Mesothelial cell of epicardium (in vitro differentiated cells): ENCODE results near the gene KRTAP10-11. TPM values are rescaled to one million over a fixed set of nuclear protein-coding genes. Genes with fewer than 3 reads are reported as not detected.
"Not testable (repeated sequence)": the region's sequence is repeated elsewhere in the genome, so short reads cannot be mapped to it uniquely, and the experiment has no call there.

ENCODE experiments used
- DNase-seq, 2 experiments: peaks; one replicate each; pipeline ENCODE4 v3.0.0; 2021; ENCODE audit warnings: low spot score in 2 of 2; ENCODE audit not compliant: unreplicated experiment in 2 of 2
- H3K27ac Mint-ChIP-seq: 2 replicates; pipeline ENCODE4 v1.8.0; 2021; ENCODE audit warnings: mixed read lengths
- H3K27me3 Mint-ChIP-seq: 2 replicates; pipeline ENCODE4 v1.8.0; 2021; ENCODE audit warnings: low read depth, mixed read lengths
- H3K36me3 Mint-ChIP-seq: 2 replicates; pipeline ENCODE4 v1.8.0; 2021; ENCODE audit warnings: mixed read lengths
- H3K4me1 Mint-ChIP-seq: 2 replicates; pipeline ENCODE4 v1.8.0; 2021; ENCODE audit warnings: mixed read lengths
- H3K4me3 Mint-ChIP-seq: 2 replicates; pipeline ENCODE4 v1.8.0; 2021; ENCODE audit warnings: mild to moderate bottlenecking, moderate library complexity, mixed read lengths
- H3K9me3 Mint-ChIP-seq: 2 replicates; pipeline ENCODE4 v1.8.0; 2021; ENCODE audit warnings: mixed read lengths
- total RNA-seq: library from RNA; stranded (reverse); gene quantifications from 3 replicates; pipeline ENCODE4 v1.2.1, GENCODE V29; 2021
- TF ChIP-seq, protein P1 (sequence below): fragments of 200-600 bp; sonication (generic); IDR thresholded peaks from one replicate; pipeline ENCODE4 v1.5.0; 2021; ENCODE audit warnings: antibody characterized with exemption; ENCODE audit not compliant: unreplicated experiment

KRTAP10-11 gene
- total RNA-seq, 1 donor from 2014 or later: not detected

DNA sequence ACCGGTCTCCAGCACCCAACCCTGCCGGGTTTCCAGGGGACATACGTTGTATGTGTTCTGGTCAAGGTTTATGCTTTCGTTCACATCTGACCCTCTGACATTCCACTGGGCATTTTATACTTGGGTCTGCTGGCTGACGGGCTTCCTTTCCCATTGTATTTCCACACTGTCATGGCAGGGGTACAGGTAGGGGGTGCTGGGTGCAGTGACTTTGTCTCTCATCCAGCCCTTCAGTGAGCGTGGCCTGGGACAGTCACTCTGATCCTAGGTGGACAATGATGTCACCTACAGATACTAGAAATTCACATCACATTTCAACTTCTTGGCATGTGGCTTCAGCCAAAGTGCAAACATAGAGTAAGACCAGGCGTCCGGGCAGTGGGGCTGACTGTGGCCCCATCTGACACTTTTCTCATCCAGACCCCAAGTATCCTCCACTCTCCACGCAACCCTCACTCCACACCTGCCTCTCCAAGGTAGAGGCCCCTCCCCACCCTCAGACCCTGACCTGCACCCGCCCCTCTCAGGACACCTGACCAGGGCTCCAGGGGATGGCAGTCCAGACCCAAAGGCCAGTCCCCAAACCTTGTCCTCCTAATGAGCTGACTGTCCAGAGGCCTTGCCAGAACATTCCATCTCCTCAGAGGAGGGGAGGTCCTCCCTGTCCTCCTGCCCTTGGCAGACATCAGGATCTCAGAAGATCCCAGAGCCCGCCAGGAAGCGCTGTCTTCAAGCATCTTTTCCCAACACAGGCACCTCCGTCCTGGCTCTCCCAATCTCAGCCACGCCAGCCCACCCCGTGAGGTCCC, 9.8 kb upstream of the KRTAP10-11 start:
- no peaks in the 10 kb centered on the region for H3K27me3 Mint-ChIP-seq
- H3K27ac Mint-ChIP-seq: no peak overlapping the region
- H3K4me1 Mint-ChIP-seq: no peaks in the 10 kb centered on the region
- peaks cover 32% of the 10 kb centered on the region for H3K9me3 Mint-ChIP-seq
- H3K36me3 Mint-ChIP-seq: no peaks in the 10 kb centered on the region
- H3K4me3 Mint-ChIP-seq: no peak overlapping the region
- TF ChIP-seq, protein P1, sequence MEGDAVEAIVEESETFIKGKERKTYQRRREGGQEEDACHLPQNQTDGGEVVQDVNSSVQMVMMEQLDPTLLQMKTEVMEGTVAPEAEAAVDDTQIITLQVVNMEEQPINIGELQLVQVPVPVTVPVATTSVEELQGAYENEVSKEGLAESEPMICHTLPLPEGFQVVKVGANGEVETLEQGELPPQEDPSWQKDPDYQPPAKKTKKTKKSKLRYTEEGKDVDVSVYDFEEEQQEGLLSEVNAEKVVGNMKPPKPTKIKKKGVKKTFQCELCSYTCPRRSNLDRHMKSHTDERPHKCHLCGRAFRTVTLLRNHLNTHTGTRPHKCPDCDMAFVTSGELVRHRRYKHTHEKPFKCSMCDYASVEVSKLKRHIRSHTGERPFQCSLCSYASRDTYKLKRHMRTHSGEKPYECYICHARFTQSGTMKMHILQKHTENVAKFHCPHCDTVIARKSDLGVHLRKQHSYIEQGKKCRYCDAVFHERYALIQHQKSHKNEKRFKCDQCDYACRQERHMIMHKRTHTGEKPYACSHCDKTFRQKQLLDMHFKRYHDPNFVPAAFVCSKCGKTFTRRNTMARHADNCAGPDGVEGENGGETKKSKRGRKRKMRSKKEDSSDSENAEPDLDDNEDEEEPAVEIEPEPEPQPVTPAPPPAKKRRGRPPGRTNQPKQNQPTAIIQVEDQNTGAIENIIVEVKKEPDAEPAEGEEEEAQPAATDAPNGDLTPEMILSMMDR: no peak
- peak in 1 of 2 experiments; percentile 33 for DNase-seq

DNA sequence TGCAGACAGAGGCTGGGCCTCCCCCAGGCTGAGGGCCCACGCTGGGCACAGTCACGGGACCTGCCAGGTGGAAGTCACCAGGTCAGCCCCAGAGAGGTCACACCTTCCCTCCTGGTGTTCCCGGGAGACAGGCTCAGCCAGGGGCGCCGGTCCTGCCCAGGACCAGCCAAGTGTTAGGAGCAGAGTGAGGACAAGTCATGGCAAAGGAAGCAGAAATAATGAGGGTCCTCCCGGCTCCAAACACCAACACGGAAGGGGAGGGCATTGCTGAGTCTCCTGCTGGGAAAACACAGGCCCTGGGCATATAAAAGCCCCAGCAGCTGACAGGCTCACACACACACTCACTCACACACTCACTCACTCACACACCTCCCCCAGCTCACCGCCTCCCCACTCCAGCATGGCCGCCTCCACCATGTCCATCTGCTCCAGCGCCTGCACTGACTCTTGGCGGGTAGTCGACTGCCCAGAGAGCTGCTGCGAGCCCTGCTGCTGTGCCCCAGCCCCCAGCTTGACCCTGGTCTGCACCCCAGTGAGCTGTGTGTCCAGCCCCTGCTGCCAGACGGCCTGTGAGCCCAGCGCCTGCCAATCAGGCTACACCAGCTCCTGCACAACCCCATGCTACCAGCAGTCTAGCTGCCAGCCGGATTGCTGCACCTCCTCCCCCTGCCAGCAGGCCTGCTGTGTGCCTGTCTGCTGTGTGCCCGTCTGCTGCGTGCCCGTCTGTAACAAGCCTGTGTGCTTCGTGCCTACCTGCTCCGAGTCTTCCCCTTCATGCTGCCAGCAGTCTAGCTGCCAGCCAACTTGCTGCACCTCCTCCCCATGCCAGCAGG, 9.0 kb upstream of the KRTAP10-11 start, which contains the start of gene KRTAP10-10:
KRTAP10-10 (plus strand) TSS at position 339 of the 833 bp plus-strand sequence; CDS start at position 401, 62 bp downstream.
- Mint-ChIP-seq H3K4me1 (no peaks in the 10 kb centered on the region), H3K9me3 (peaks cover 29% of the 10 kb centered on the region), H3K27me3 (peaks cover 2% of the 10 kb centered on the region), H3K36me3 (no peaks in the 10 kb centered on the region), H3K27ac (no peak within 1 kb of the TSS), H3K4me3 (no peak within 1 kb of the TSS)
- TF ChIP-seq, protein P1: no peak
- DNase-seq: peak in 1 of 2 experiments; percentile 36

DNA sequence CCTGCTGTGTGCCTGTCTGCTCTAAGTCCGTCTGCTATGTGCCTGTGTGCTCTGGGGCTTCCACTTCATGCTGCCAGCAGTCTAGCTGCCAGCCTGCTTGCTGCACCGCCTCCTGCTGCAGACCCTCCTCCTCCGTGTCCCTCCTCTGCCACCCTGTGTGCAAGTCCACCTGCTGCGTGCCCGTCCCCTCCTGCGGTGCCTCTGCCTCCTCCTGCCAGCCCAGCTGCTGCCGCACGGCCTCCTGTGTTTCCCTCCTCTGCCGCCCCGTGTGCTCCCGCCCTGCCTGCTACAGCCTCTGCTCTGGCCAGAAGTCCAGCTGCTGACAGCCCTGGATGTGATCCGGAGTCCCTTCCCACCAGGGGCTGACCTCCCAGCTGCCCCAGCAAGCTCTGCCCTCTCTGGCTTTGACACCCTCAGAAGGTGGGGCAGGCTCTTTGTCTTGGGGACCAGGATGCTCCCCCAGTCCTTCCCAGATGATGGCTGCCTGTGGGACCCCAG, 8.3 kb upstream of the KRTAP10-11 start:
- not testable (repeated sequence) for H3K4me1 Mint-ChIP-seq, H3K27ac Mint-ChIP-seq, H3K36me3 Mint-ChIP-seq, H3K4me3 Mint-ChIP-seq, H3K27me3 Mint-ChIP-seq
- peaks cover 32% of the 10 kb centered on the region for H3K9me3 Mint-ChIP-seq
- peak in 1 of 2 experiments; percentile 27 for DNase-seq

DNA sequence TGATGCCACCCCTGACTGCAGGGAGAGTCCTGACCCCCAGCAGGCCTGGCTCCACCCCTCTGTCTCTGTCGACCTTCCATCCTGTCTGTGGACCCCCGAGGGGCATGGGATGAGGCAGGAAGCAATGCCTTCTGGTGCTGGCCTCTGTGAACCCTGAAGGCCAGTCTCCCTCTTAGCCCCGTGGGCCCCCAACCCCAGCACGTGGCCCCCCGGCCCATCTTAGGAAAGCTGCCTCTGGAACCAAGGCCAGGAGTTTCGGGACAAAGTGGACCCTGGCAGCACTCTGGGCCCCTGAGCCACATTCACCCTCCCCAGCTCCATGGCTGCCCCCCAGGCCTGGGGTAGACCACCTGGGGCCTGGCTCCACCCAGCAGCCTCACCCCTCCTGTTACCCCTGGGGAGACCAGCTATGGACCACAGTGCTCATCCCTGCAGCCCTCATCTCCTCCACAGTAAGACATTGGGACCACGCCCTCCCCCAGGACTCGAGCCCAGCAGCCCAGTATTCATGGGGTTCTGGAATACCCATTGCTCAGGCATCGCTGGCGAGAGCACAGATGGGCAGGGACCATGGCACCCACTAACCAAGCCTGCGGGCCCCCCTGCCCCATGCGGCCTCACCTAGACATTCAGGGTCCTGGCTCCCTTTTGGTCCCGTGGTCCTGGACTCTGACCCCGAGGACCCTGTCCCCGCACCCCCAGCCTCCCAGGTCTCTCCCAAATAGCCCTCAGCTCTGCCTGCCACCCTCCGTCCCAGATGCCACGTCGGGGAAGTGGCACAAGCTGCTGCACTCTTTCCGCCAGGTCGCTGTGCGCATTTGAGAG, 7.5 kb upstream of the KRTAP10-11 start:
- H3K27me3 Mint-ChIP-seq, H3K4me1 Mint-ChIP-seq, H3K27ac Mint-ChIP-seq, H3K36me3 Mint-ChIP-seq, H3K4me3 Mint-ChIP-seq: not testable (repeated sequence)
- H3K9me3 Mint-ChIP-seq: peaks cover 32% of the 10 kb centered on the region
- peak in 1 of 2 experiments; percentile 31 for DNase-seq

DNA sequence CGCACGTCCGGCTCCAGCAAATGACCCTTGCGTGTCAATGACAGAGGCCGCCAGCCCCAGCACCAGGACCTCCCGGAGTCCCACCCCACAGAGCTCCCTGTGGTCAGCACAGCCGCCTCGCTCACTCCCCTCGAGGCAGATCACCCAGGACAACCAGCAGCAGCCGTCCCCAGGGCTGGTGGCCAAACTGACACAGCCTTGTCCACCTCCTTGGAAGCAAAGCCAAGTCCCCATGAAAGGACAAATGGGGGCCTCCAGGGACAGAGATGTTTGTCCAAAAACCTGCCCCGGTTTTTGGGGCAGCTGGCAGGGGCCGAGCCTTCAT, 6.9 kb upstream of the KRTAP10-11 start:
- Mint-ChIP-seq H3K36me3 (no peaks in the 10 kb centered on the region), H3K4me1 (no peaks in the 10 kb centered on the region), H3K27ac (no peak overlapping the region), H3K9me3 (peaks cover 33% of the 10 kb centered on the region), H3K4me3 (no peak overlapping the region), H3K27me3 (peaks cover 2% of the 10 kb centered on the region)
- TF ChIP-seq, protein P1: no peak
- peak in 1 of 2 experiments; percentile 31 for DNase-seq

DNA sequence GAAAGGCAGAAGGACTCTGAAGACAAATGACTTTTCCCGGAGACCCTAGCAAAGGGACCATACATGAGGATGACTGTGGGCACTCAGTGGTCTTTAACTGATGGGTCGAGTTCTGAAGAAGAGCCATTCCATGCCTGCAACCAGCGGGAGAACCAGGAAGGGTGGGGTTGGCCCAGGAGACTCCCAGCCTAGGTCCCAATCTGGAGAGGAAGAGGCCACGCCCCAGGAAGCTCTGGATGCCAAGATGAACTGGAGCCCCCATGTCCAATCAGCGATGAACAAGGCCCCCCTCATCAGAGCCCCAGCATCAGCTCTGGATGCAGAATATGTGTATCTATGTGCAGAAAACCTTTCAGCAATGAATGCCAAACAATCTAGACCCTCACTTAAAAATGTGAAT, 5.5 kb upstream of the KRTAP10-11 start:
- H3K4me1 Mint-ChIP-seq: no peaks in the 10 kb centered on the region
- peaks cover 37% of the 10 kb centered on the region for H3K9me3 Mint-ChIP-seq
- H3K4me3 Mint-ChIP-seq: no peak overlapping the region
- H3K27ac Mint-ChIP-seq: no peak overlapping the region
- TF ChIP-seq, protein P1: no peak
- peak in 1 of 2 experiments; percentile 5 for DNase-seq
- no peaks in the 10 kb centered on the region for H3K36me3 Mint-ChIP-seq
- H3K27me3 Mint-ChIP-seq: peaks cover 2% of the 10 kb centered on the region
